ENCODE data around the gene CAMKMT.

The CAMKMT gene

GRCh38 chr2:44822174-44822573 is 460.4 kb downstream of the CAMKMT start:
- H3K79me2 ChIP-seq (ENCODE audit: insufficient read depth, low read length) = no peaks in the 10 kb centered on the region
- H3K9ac ChIP-seq (ENCODE audit: low read length) = no peak overlapping the region
- no peaks in the 10 kb centered on the region for H3K36me3 ChIP-seq (ENCODE audit: low read length)
- no peaks in the 10 kb centered on the region for H4K20me1 ChIP-seq (ENCODE audit: low read depth, low read length)
- no peak overlapping the region for H3K27ac ChIP-seq (ENCODE audit: low read depth, low read length)
- H2AFZ ChIP-seq (ENCODE audit: low read depth, low read length, severe bottlenecking) = no peak overlapping the region
- no peaks in the 10 kb centered on the region for H3K9me2 ChIP-seq (replicated peaks; ENCODE audit: insufficient read depth, low read length)
- TF ChIP-seq EZH2phosphoT487 (conservative IDR thresholded peaks at IDR 0.05; ENCODE audit: low read length) (no peak), CTCF (IDR thresholded peaks at IDR 0.05; ENCODE audit: insufficient read depth, low read length, poor library complexity, severe bottlenecking) (no peak)
- no peaks in the 10 kb centered on the region for H3K27me3 ChIP-seq (ENCODE audit: low read length)
- H3K4me2 ChIP-seq (ENCODE audit: low read depth, low read length, poor library complexity, severe bottlenecking) = no peak overlapping the region
- H3K4me3 ChIP-seq (ENCODE audit: insufficient read depth, low read length, poor library complexity, severe bottlenecking) = no peak overlapping the region
- H3K9me3 ChIP-seq (ENCODE audit: insufficient read depth, low read length) = no peaks in the 10 kb centered on the region
- H3F3A ChIP-seq (ENCODE audit: insufficient read depth) = no peaks in the 10 kb centered on the region
